ENCODE data around the gene PHTF1.

PHTF1 gene

DNA sequence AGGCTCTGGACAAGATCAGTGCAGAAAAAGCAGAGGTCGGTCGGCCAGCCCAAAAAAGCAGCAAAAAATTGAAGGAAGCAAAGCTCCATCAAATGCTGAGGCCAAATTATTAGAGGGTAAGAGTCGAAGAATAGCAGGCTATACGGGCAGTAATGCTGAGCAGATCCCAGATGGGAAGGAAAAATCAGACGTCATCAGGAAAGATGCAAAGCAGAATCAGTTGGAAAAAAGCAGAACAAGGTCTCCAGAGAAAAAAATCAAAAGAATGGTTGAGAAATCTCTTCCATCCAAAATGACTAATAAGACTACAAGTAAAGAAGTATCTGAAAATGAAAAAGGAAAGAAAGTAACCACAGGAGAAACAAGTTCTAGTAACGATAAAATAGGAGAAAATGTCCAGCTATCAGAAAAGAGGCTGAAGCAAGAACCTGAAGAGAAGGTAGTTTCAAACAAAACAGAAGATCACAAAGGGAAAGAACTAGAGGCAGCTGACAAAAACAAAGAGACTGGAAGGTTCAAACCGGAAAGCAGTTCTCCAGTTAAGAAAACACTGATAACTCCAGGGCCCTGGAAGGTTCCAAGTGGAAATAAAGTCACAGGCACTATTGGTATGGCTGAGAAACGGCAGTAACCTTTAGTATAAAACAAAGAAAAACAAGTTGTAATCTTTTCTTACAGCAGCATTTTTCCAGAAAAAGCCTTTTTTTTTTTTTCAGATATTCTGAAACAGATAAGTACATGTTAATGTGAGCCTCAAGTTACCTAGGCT is 75.7 kb downstream of the PHTF1 start:
- no peak for DNase-seq (ENCODE audit: low read depth)
- no peak overlapping the region for H3K4me3 ChIP-seq (ENCODE audit: control insufficient read depth, low read depth, low read length)
- TF ChIP-seq, protein P1, sequence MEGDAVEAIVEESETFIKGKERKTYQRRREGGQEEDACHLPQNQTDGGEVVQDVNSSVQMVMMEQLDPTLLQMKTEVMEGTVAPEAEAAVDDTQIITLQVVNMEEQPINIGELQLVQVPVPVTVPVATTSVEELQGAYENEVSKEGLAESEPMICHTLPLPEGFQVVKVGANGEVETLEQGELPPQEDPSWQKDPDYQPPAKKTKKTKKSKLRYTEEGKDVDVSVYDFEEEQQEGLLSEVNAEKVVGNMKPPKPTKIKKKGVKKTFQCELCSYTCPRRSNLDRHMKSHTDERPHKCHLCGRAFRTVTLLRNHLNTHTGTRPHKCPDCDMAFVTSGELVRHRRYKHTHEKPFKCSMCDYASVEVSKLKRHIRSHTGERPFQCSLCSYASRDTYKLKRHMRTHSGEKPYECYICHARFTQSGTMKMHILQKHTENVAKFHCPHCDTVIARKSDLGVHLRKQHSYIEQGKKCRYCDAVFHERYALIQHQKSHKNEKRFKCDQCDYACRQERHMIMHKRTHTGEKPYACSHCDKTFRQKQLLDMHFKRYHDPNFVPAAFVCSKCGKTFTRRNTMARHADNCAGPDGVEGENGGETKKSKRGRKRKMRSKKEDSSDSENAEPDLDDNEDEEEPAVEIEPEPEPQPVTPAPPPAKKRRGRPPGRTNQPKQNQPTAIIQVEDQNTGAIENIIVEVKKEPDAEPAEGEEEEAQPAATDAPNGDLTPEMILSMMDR (IDR thresholded peaks at IDR 0.05; ENCODE audit: control insufficient read depth, insufficient read depth, low read depth, low read length, missing control alignments), result no peak

DNA sequence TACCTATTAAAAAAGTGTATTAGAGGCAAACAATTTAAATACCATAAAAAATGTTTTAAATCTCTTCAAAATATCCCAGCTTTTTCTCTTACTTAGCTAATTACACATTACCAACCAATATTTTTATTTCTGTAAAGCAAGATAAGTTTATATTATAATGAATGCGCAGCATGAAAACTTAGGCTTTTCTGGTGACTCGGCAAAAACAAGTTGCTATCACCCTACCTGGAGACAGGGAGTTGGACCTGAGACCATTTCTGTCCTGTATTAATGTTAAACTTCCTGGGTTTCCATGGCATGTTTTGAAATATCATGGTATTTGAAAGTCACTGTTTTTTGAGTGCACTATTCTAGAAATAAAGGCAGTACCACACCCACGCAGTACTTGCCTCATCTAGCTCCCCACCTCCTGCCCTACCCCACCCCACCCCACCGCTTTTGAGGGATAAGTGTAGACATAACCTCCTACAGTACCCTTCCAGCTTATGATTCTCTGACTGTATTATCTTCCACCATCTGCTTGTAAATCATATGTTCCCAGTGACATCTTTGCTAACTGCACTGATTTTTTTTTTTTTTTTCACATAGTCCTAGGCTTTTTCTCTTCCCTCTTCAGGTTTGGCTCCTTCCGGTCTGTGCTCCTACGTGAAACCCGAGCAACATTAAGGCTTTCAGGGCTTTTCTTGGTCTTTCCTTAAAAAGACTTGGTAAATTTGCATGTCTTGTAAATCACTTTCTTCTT is 77.5 kb downstream of the PHTF1 start:
- TF ChIP-seq, protein P1 (IDR thresholded peaks at IDR 0.05; ENCODE audit: control insufficient read depth, insufficient read depth, low read depth, low read length, missing control alignments), result no peak
- H3K4me3 ChIP-seq (ENCODE audit: control insufficient read depth, low read depth, low read length), result no peak overlapping the region
- no peak for DNase-seq (ENCODE audit: low read depth)

DNA sequence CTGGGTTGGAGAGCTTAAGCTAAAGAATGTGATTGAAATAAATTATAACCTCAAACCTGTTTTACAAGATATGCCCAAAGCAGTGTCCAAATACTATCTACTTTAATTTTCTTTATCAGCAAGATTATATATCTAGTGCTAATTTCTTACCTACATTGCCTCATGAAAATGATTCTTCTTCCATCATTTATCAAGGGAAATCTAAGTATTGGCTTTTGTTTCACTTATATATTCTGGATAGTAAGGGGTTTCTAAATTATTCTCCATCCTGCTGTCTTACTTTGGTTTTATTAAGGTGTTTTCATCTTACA is 81.2 kb downstream of the PHTF1 start:
- TF ChIP-seq, protein P1 (IDR thresholded peaks at IDR 0.05; ENCODE audit: control insufficient read depth, insufficient read depth, low read depth, low read length, missing control alignments), result no peak
- H3K4me3 ChIP-seq (ENCODE audit: control insufficient read depth, low read depth, low read length), result no peak overlapping the region
- no peak for DNase-seq (ENCODE audit: low read depth)

DNA sequence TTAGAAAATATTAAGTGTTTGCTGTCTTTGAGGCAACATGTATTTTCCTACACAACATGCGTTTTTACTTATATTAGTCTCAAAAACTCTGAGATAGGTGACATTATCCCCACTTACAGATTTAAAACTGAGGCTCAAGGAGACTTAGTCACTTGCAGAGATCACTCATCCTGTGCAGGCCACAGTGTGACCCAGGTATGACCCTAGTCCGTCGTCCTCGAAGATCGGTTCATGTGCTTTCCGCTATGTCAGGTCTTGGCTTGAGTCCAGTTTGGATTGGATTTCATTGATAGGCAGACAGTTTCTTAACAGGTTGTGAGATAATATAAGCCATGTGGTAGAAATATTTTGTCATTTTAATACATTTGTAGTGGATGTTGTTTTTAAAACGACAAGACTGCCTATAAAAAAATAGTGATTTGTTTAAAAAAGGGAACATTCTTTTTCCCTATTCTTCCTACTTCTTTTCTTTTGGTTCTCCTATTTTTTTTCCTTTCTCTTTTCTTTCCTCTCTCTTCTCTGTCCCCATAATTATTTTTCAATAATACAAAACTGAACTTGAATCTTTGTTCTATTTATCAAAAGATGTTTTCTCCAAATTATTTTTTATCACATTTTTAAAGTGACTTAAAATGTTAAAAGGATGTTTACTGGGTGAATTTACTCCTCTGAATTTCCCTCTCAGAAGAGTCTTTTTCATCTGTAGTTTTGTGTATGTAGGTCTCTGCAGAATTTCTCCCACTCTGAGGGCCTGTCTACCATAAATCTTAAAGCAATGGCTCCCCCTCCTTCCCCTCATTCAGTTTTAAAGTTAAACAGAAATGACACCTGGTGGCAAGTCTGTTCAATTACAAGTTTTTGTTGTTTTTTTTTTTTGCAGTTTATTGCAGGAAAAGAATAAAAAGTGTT is 81.8 kb downstream of the PHTF1 start:
- DNase-seq (ENCODE audit: low read depth), result peak; percentile 7
- no peak overlapping the region for H3K4me3 ChIP-seq (ENCODE audit: control insufficient read depth, low read depth, low read length)
- TF ChIP-seq, protein P1 (IDR thresholded peaks at IDR 0.05; ENCODE audit: control insufficient read depth, insufficient read depth, low read depth, low read length, missing control alignments), result peak; percentile 53

DNA sequence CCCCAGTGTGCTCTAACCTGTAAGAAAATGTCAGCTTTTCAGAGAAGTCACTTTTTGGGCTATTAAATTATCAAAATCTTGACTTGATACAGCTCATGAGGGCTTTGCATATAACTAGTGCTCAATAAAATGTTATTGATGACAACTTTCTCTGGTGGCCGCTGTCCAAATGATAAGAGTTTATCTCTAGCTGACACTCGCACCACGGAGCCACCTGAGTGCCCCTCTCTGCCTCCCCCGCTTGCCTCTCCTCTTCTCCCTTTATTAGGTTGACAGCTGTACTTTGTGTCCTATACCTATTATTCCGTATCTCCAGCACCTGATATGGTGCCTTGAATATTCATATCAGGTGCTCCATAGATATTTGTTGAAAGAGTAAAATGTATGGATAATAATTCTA is 82.8 kb downstream of the PHTF1 start:
- DNase-seq (ENCODE audit: low read depth), result no peak
- H3K4me3 ChIP-seq (ENCODE audit: control insufficient read depth, low read depth, low read length), result no peak overlapping the region
- TF ChIP-seq, protein P1 (IDR thresholded peaks at IDR 0.05; ENCODE audit: control insufficient read depth, insufficient read depth, low read depth, low read length, missing control alignments), result no peak

DNA sequence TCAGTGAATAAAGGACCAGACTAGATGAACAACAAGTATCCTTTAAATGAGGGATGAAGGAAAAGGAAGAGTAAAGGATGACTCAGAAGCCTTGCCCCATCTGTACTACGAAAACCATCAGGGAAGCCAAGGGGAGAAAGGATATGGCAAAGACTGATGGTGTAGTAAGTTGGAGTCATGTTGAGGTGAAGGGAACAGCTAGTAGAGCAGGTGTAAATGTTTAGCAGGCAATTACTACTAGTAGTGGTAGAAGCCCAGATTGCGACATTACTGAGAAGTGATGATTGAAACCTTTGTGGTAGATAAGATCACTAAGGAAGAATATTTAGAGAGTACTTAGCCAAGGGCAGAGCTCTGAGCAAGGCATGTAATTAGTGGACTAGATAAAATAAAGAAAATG is 84.0 kb downstream of the PHTF1 start:
- TF ChIP-seq, protein P1 (IDR thresholded peaks at IDR 0.05; ENCODE audit: control insufficient read depth, insufficient read depth, low read depth, low read length, missing control alignments), result no peak
- DNase-seq (ENCODE audit: low read depth), result no peak
- no peak overlapping the region for H3K4me3 ChIP-seq (ENCODE audit: control insufficient read depth, low read depth, low read length)
